MM.1S (cell line): Measurements from ENCODE around the gene RBM17.

Source experiments
- EZH2phosphoT487 ChIP-seq: fragments of 300-600 bp; sonication (generic); IDR thresholded peaks from 2 replicates; pipeline ENCODE4 v1.6.1; 2018; ENCODE audit warnings: antibody characterized with exemption, low read length
- TF ChIP-seq, protein P1 (sequence below): fragments of 300-600 bp; sonication (generic); IDR thresholded peaks from 2 replicates; pipeline ENCODE4 v1.5.1; 2016; ENCODE audit warnings: antibody characterized with exemption, low read length, mixed read lengths

GRCh38 chr10:6059506-6059905 lies 29.3 kb upstream of the RBM17 start:
- TF ChIP-seq, protein P1, sequence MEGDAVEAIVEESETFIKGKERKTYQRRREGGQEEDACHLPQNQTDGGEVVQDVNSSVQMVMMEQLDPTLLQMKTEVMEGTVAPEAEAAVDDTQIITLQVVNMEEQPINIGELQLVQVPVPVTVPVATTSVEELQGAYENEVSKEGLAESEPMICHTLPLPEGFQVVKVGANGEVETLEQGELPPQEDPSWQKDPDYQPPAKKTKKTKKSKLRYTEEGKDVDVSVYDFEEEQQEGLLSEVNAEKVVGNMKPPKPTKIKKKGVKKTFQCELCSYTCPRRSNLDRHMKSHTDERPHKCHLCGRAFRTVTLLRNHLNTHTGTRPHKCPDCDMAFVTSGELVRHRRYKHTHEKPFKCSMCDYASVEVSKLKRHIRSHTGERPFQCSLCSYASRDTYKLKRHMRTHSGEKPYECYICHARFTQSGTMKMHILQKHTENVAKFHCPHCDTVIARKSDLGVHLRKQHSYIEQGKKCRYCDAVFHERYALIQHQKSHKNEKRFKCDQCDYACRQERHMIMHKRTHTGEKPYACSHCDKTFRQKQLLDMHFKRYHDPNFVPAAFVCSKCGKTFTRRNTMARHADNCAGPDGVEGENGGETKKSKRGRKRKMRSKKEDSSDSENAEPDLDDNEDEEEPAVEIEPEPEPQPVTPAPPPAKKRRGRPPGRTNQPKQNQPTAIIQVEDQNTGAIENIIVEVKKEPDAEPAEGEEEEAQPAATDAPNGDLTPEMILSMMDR = no peak
- TF ChIP-seq EZH2phosphoT487 = no peak
